ENCODE measurements around the gene PCDHGA1.

Gene PCDHGA1

DNA sequence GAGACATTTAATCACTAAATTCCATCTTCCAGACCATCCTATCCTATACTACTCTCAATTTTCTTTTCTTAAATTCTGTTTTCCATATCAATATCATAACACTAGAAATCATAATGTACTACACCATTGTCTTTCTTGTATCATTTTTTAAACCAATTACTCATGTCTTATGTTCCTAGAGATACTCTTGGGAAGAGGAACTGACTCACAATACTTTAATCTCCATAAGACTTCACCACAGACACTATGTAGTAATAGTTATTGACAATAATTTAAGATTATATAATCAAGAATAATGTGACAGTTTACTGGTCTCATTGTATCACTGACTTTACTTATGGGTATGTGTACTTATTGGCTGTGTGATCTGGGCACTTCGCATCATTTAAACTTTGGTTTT lies 202.4 kb downstream of the PCDHGA1 start:
- no peak overlapping the region for H3K4me3 ChIP-seq
- peaks cover 41 to 59% (median 47%) of the 10 kb centered on the region in 10 experiments for H3K4me1 ChIP-seq
- no peak overlapping the region for H3K27ac ChIP-seq
- TF ChIP-seq Cebpa-rat (IDR thresholded peaks at IDR 0.05): no peak
- H3K9me3 ChIP-seq (replicated peaks in 1 of 11): no peaks in the 10 kb centered on the region
- no peak overlapping the region for H3K4me2 ChIP-seq
- peaks cover 81 to 100% (median 98%) of the 10 kb centered on the region in 11 experiments for H3K36me3 ChIP-seq
- H4K20me1 ChIP-seq: peaks cover 0 to 24% (median 0%) of the 10 kb centered on the region in 11 experiments; a peak in 3 of 22 replicates
- H3K9ac ChIP-seq: no peak overlapping the region
- no peaks in the 10 kb centered on the region for H3K27me3 ChIP-seq

DNA sequence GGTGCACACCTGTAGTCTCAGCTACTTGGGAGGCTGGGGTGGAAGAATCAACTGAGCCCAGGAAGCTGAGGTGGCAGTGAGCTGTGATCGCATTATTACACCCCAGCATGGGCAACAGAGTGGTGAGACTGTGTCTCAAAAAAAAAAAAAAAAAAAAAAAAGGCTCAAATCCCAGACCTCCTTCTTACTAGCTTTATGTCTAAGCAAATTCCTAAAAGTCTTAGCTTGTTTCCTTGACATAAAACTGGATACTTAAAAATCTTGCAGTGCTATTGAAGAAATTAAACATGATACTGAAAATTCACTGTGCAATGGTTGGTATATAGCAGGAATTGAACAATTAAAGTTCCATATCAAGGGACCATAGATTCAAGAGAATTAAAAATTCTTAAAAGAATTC lies 203.6 kb downstream of the PCDHGA1 start:
- no peak for TF ChIP-seq Cebpa-rat (IDR thresholded peaks at IDR 0.05)
- Histone ChIP-seq H3K4me2 (no peak overlapping the region), H3K27ac (no peak overlapping the region), H3K36me3 (peaks cover 77 to 100% (median 97%) of the 10 kb centered on the region in 11 experiments), H3K4me1 (peaks cover 30 to 47% (median 36%) of the 10 kb centered on the region in 10 experiments), H4K20me1 (peaks cover 0 to 24% (median 0%) of the 10 kb centered on the region in 11 experiments; a peak in 3 of 22 replicates), H3K9ac (no peak overlapping the region), H3K9me3 (replicated peaks in 1 of 11) (no peaks in the 10 kb centered on the region), H3K27me3 (no peaks in the 10 kb centered on the region), H3K4me3 (no peak overlapping the region)

GRCh38 chr5:141534492-141535213 lies 204.3 kb downstream of the PCDHGA1 start:
- H3K9me3 ChIP-seq (replicated peaks in 1 of 11): no peaks in the 10 kb centered on the region
- H3K9ac ChIP-seq: no peak overlapping the region
- H3K4me3 ChIP-seq: no peak overlapping the region
- no peaks in the 10 kb centered on the region for H3K27me3 ChIP-seq
- no peak for TF ChIP-seq Cebpa-rat (IDR thresholded peaks at IDR 0.05)
- peaks cover 71 to 100% (median 96%) of the 10 kb centered on the region in 11 experiments for H3K36me3 ChIP-seq
- H4K20me1 ChIP-seq: peaks cover 0 to 21% (median 0%) of the 10 kb centered on the region in 11 experiments; a peak in 3 of 22 replicates
- H3K27ac ChIP-seq: no peak overlapping the region
- H3K4me2 ChIP-seq: no peak overlapping the region
- H3K4me1 ChIP-seq: peaks cover 22 to 40% (median 28%) of the 10 kb centered on the region in 10 experiments

DNA sequence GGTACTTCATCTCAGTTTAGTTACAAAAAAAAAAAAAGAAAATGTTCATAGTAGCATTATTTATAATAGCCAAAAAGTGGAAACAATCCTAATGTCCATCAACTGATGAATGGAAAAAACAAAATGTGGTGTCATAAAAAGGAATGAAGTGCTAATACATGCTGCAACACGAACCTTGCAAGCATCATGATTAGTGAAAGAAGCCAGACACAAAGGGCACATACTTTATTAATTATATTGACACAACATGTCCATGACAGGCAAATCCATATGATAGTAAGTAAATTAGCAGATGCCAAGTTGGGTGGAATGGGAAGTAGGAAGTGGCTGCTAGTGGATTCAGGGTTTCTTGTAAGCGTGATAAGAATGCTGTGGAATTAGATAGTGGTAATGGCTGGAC lies 212.7 kb downstream of the PCDHGA1 start:
- peaks cover 11 to 22% (median 18%) of the 10 kb centered on the region in 11 experiments for H3K9me3 ChIP-seq (replicated peaks in 1 of 11)
- peaks cover 0 to 11% (median 0%) of the 10 kb centered on the region in 11 experiments; a peak in 3 of 22 replicates for H4K20me1 ChIP-seq
- H3K27me3 ChIP-seq: no peaks in the 10 kb centered on the region
- no peak overlapping the region for H3K4me2 ChIP-seq
- H3K4me1 ChIP-seq: no peaks in the 10 kb centered on the region
- no peak for TF ChIP-seq Cebpa-rat (IDR thresholded peaks at IDR 0.05)
- no peak overlapping the region for H3K9ac ChIP-seq
- H3K4me3 ChIP-seq: no peak overlapping the region
- H3K27ac ChIP-seq: no peak overlapping the region
- peaks cover 77 to 100% (median 99%) of the 10 kb centered on the region in 11 experiments for H3K36me3 ChIP-seq

DNA sequence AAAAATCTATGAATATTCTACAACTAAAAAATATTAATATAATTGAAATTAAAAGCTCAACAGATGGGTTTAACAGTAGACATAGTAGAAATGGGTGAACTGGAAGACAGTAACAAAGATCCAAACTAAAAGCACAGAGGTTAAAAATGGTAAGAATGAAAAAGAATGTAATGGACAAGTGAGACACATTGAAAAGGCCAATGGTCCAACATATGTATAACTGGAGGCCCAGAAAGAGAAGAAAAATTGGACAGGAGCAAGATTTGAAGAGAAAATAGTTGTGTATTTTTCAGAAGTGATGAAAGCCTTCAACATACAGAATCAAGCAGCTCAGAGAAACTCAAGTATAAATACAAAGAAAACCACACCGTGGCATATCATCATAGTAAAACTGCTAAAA lies 217.2 kb downstream of the PCDHGA1 start:
- H3K27ac ChIP-seq: no peak overlapping the region
- H3K9me3 ChIP-seq (replicated peaks in 1 of 11): peaks cover 26 to 38% (median 31%) of the 10 kb centered on the region in 11 experiments
- H4K20me1 ChIP-seq: peaks cover 0 to 23% (median 0%) of the 10 kb centered on the region in 11 experiments; a peak in 4 of 22 replicates
- no peak overlapping the region for H3K4me2 ChIP-seq
- TF ChIP-seq Cebpa-rat (IDR thresholded peaks at IDR 0.05): no peak
- H3K27me3 ChIP-seq: no peaks in the 10 kb centered on the region
- H3K4me1 ChIP-seq: peaks cover 0 to 17% (median 6%) of the 10 kb centered on the region in 10 experiments; a peak in 6 of 20 replicates
- no peak overlapping the region for H3K9ac ChIP-seq
- peak overlapping the region in 3 of 10 experiments; percentile 11 to 29 (median 25); a peak in 3 of 20 replicates for H3K4me3 ChIP-seq
- peaks cover 70 to 100% (median 99%) of the 10 kb centered on the region in 11 experiments for H3K36me3 ChIP-seq

DNA sequence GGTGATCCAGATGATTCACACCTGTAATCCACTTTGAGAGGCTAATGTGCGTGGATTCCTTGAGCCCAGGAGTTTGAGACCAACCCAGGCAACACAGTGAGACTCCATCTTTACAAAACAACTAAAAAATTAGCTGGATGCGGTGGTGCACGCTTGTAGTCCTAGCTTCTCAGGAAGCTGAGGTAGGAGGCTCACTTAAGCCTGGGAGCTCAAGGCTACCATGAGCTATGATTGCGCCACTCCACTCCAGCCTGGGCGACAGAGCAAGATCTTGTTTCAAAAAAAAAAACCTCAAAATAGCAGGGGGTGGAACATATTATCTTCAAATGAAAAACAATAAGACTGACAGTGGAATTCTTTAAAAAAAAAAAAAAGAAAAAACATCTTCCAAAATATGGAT lies 217.6 kb downstream of the PCDHGA1 start:
- H3K27me3 ChIP-seq: no peaks in the 10 kb centered on the region
- peak in 2 of 11 experiments; percentile 16 to 22; a peak in 1 of 22 replicates for TF ChIP-seq Cebpa-rat (IDR thresholded peaks at IDR 0.05)
- peaks cover 0 to 17% (median 6%) of the 10 kb centered on the region in 10 experiments; a peak in 6 of 20 replicates for H3K4me1 ChIP-seq
- peaks cover 26 to 38% (median 31%) of the 10 kb centered on the region in 11 experiments for H3K9me3 ChIP-seq (replicated peaks in 1 of 11)
- H4K20me1 ChIP-seq: peaks cover 0 to 23% (median 0%) of the 10 kb centered on the region in 11 experiments; a peak in 4 of 22 replicates
- peak overlapping the region in 3 of 10 experiments; percentile 11 to 29 (median 25); a peak in 5 of 20 replicates for H3K4me3 ChIP-seq
- no peak overlapping the region; a peak in 1 of 22 replicates for H3K4me2 ChIP-seq
- no peak overlapping the region for H3K9ac ChIP-seq
- peaks cover 72 to 100% (median 99%) of the 10 kb centered on the region in 11 experiments for H3K36me3 ChIP-seq
- no peak overlapping the region for H3K27ac ChIP-seq

DNA sequence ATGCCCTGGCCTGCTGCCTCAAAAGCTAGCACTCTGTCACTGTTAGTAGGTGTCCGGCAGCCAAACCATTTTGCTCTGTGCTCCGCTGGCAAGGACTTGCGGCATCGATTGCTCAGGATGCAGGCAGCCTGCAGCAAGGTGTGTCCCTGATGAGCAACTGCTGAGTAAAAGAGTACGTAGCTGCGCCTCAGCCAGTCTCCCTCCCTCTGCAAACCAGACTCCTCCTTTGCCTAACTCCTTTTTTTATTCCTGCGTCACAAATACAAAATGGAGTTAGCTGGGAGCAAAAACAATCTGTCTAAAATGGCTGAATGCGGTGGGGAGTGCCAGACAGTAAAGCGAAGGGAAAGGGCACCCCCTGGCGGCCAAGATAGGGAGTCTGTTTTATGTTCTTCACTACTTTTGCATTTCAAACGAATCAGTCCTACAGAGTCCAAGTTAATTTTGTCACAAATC lies 227.4 kb downstream of the PCDHGA1 start:
- peak overlapping the region; percentile 68 to 83 (median 78) for H3K27ac ChIP-seq
- peaks cover 0 to 24% (median 0%) of the 10 kb centered on the region in 11 experiments; a peak in 2 of 22 replicates for H4K20me1 ChIP-seq
- H3K9me3 ChIP-seq (replicated peaks in 1 of 11): no peaks in the 10 kb centered on the region
- no peaks in the 10 kb centered on the region for H3K27me3 ChIP-seq
- TF ChIP-seq Cebpa-rat (IDR thresholded peaks at IDR 0.05): no peak
- H3K4me3 ChIP-seq: no peak overlapping the region
- H3K4me2 ChIP-seq: peak overlapping the region in 8 of 11 experiments; percentile 16 to 69 (median 46); a peak in 12 of 22 replicates
- peaks cover 41 to 100% (median 90%) of the 10 kb centered on the region in 11 experiments for H3K36me3 ChIP-seq
- peaks cover 8 to 43% (median 28%) of the 10 kb centered on the region in 10 experiments for H3K4me1 ChIP-seq
- peak overlapping the region; percentile 47 to 72 (median 61); a peak in 18 of 22 replicates for H3K9ac ChIP-seq

DNA sequence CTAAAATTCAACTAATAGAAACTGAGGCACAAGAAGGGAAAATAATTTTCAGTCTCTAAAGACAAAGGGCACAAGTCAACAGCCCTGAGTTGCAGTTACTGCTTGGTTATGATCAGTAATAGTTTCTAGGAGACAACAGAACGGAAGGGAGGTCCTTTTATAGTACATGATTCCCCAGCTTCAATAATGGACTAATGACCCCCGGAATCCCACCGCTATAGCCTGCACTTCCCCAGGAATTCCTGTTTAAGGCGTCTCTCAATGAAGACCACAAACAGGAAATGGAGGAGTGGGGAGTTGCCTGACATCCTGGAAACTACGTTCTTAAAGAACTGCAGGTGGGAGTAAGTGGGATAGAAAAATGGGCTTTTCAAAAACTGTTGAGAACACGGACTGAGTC lies 227.8 kb downstream of the PCDHGA1 start:
- peak overlapping the region; percentile 1 to 83 (median 73); a peak in 16 of 22 replicates for H3K27ac ChIP-seq
- no peaks in the 10 kb centered on the region for H3K9me3 ChIP-seq (replicated peaks in 1 of 11)
- peaks cover 8 to 43% (median 28%) of the 10 kb centered on the region in 10 experiments for H3K4me1 ChIP-seq
- H4K20me1 ChIP-seq: peaks cover 0 to 24% (median 0%) of the 10 kb centered on the region in 11 experiments; a peak in 2 of 22 replicates
- no peak for TF ChIP-seq Cebpa-rat (IDR thresholded peaks at IDR 0.05)
- H3K36me3 ChIP-seq: peaks cover 40 to 100% (median 90%) of the 10 kb centered on the region in 11 experiments
- H3K27me3 ChIP-seq: no peaks in the 10 kb centered on the region
- H3K4me3 ChIP-seq: no peak overlapping the region
- peak overlapping the region in 9 of 11 experiments; percentile 16 to 72 (median 51); a peak in 11 of 22 replicates for H3K9ac ChIP-seq
- H3K4me2 ChIP-seq: peak overlapping the region; percentile 16 to 69 (median 45)

- Histone ChIP-seq H3K4me1 (peaks cover 9 to 49% (median 28%) of the 10 kb centered on the region in 10 experiments), H3K4me2 (peak overlapping the region in 4 of 11 experiments; percentile 16 to 60 (median 42); a peak in 3 of 22 replicates), H4K20me1 (peaks cover 0 to 17% (median 0%) of the 10 kb centered on the region in 11 experiments; a peak in 2 of 22 replicates), H3K9ac (peak overlapping the region in 4 of 11 experiments; percentile 8 to 43 (median 22); a peak in 5 of 22 replicates), H3K36me3 (peaks cover 44 to 100% (median 90%) of the 10 kb centered on the region in 11 experiments), H3K4me3 (no peak overlapping the region), H3K27ac (peak overlapping the region in 4 of 11 experiments; percentile 1 to 66 (median 28); a peak in 7 of 22 replicates), H3K27me3 (no peaks in the 10 kb centered on the region), H3K9me3 (replicated peaks in 1 of 11) (no peaks in the 10 kb centered on the region)
- TF ChIP-seq Cebpa-rat (IDR thresholded peaks at IDR 0.05): no peak
These were observed 229.1 kb downstream of the PCDHGA1 start for GRCh38 chr5:141559461-141559860.
